PC-9 (cell line): ENCODE results near the gene LCLAT1.

Experiments
- EZH2 ChIP-seq: fragments of 200-600 bp; sonication (generic); IDR thresholded peaks from 2 replicates; pipeline ENCODE4 v1.8.0; 2017; ENCODE audit warnings: antibody characterized with exemption, low read depth
- TF ChIP-seq, protein P1 (sequence below): fragments of 200-600 bp; sonication (generic); conservative IDR thresholded peaks from 2 replicates; pipeline ENCODE4 v1.6.1; 2017; ENCODE audit warnings: mixed run types, antibody characterized with exemption, mild to moderate bottlenecking, moderate library complexity

DNA sequence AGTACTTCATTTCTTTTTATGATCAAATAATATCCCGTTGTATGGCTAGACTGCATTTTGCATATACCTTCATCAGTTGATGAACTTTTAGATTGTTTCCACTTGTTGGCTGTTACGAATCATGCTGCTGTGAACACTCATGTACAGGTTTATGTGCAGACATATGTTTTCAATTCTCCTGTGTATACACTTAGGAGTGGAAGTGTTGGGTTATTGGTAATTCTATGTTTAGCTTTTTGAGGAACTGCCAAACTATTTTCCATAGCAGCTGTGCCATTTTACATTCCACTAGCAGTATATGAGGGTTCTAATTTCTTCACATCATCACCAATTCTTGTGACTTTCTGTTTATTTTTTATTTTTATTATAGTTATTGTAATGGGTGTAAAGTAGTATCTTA lies 32.1 kb upstream of the LCLAT1 start:
- TF ChIP-seq, protein P1, sequence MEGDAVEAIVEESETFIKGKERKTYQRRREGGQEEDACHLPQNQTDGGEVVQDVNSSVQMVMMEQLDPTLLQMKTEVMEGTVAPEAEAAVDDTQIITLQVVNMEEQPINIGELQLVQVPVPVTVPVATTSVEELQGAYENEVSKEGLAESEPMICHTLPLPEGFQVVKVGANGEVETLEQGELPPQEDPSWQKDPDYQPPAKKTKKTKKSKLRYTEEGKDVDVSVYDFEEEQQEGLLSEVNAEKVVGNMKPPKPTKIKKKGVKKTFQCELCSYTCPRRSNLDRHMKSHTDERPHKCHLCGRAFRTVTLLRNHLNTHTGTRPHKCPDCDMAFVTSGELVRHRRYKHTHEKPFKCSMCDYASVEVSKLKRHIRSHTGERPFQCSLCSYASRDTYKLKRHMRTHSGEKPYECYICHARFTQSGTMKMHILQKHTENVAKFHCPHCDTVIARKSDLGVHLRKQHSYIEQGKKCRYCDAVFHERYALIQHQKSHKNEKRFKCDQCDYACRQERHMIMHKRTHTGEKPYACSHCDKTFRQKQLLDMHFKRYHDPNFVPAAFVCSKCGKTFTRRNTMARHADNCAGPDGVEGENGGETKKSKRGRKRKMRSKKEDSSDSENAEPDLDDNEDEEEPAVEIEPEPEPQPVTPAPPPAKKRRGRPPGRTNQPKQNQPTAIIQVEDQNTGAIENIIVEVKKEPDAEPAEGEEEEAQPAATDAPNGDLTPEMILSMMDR: no peak
- TF ChIP-seq EZH2: no peak
